ENCODE data around the gene ZNF726.
"Not testable (repeated sequence)": the region's sequence is repeated elsewhere in the genome, so short reads cannot be mapped to it uniquely, and the experiment has no call there.

ZNF726 gene

GRCh38 chr19:23937031-23937430 lies 22.3 kb downstream of the ZNF726 start:
- FAIRE-seq; DNase-seq (ENCODE audit: insufficient read length, low spot score): not testable (repeated sequence)

- FAIRE-seq = no peak
- DNase-seq (ENCODE audit: insufficient read length, low spot score) = no peak
Measured at GRCh38 chr19:23943411-23943810, 28.7 kb downstream of the ZNF726 start.

GRCh38 chr19:23946569-23946968 lies 31.9 kb downstream of the ZNF726 start:
- DNase-seq (ENCODE audit: insufficient read length, low spot score) = no peak
- no peak for FAIRE-seq

- no peak for FAIRE-seq
- DNase-seq (ENCODE audit: insufficient read length, low spot score) = no peak
Measured at GRCh38 chr19:23949611-23950010, 34.9 kb downstream of the ZNF726 start.

GRCh38 chr19:23956051-23956450 lies 41.4 kb downstream of the ZNF726 start:
- FAIRE-seq (no peak), DNase-seq (ENCODE audit: insufficient read length, low spot score) (no peak)

DNA sequence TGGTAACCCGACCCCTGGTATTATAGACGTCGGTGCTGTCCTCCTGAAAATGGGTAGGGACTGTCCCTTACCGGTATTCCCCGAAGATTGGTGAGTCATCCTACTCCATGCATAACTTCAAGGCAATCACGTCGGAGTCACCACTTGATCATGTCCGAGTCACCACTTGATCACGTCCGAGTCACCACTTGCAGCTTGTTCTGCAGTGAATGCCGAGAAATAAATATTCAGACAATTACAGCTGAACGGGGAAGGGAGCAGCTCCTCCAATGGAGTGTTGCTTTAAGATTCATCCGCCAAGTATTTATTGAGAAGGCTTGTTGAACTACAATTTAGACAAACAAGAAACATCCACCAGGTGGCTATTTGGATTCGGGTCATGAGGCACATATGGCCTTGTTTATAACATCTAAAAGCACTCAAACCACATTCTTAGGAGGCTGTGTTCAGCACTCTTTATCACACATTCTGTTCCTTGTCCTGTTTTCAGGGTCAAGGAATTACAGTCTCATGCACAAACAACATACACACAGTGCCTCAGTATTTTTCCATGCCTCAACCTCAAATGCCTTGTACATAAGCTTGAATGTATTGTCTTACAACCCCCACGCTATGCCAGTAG lies 43.1 kb downstream of the ZNF726 start:
- DNase-seq (ENCODE audit: insufficient read length, low spot score) = no peak
- no peak for FAIRE-seq

DNA sequence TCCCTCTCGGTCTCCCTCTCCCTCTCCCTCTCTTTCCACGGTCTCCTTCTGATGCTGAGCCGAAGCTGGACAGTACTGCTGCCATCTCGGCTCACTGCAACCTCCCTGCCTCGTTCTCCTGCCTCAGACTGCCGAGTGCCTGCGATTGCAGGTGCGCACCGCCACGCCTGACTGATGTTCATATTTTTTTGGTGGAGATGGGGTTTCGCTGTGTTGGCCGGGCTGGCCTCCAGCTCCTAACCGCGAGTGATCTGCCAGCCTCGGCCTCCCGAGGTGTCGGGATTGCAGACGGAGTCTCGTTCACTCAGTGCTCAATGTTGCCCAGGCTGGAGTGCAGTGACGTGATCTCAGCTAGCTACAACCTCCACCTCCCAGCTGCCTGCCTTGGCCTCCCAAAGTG lies 48.7 kb downstream of the ZNF726 start:
- DNase-seq (ENCODE audit: insufficient read length, low spot score); FAIRE-seq: not testable (repeated sequence)

- not testable (repeated sequence) for DNase-seq (ENCODE audit: insufficient read length, low spot score); FAIRE-seq
Measured at GRCh38 chr19:23963881-23964280, 49.2 kb downstream of the ZNF726 start.

- not testable (repeated sequence) for FAIRE-seq
Measured at GRCh38 chr19:23964334-23964733, 49.6 kb downstream of the ZNF726 start.

DNA sequence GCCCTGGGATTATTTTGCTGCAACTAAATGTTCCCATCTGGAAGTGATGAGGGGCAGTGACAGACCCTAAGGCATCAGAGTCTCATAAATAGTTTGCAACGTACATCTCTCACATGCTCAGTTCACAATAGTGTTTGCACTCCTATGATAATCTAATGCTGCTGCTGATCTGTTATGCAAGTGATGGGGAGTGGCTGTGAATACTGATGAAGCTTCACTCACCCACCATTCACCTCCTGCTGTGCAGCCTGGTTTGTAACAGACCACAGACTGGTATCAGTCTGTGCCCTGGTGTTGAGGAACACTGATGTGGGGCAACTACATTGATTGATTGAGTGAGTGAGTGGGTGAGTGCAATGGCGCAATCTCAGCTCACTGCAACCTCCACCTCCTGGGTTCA lies 54.9 kb downstream of the ZNF726 start:
- no peak for FAIRE-seq
- no peak for DNase-seq (ENCODE audit: insufficient read length, low spot score)

More at GRCh38 chr19:23964334-23964733, 49.6 kb downstream of the ZNF726 start:
- DNase-seq (ENCODE audit: insufficient read length, low spot score) = not testable (repeated sequence)

DNA sequence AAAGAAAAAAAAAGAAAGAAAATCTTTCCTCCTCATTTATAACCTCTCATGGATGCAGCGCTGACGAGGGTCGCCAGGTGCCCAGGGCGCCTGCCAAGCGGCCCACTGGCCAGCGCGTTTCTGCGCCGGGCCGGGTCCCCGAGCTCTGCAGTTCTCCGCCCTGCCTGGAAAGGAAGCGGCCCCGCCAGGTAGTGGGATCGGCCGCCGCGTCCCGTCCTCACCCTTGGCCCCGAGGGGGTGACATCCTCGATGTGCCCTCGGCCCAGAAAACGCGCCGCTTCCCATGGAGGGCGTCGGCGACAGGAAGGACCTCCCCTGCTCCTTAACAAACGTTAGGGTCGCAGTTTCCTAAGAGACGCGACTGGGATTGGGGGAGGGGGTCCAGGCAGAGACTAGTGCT lies 56.9 kb downstream of the ZNF726 start:
- no peak for FAIRE-seq
- DNase-seq (ENCODE audit: insufficient read length, low spot score) = no peak

GRCh38 chr19:23972161-23972560 lies 57.5 kb downstream of the ZNF726 start:
- FAIRE-seq (no peak), DNase-seq (ENCODE audit: insufficient read length, low spot score) (no peak)

GRCh38 chr19:23974941-23975340 lies 60.3 kb downstream of the ZNF726 start:
- DNase-seq (ENCODE audit: insufficient read length, low spot score) = no peak
- FAIRE-seq = no peak

DNA sequence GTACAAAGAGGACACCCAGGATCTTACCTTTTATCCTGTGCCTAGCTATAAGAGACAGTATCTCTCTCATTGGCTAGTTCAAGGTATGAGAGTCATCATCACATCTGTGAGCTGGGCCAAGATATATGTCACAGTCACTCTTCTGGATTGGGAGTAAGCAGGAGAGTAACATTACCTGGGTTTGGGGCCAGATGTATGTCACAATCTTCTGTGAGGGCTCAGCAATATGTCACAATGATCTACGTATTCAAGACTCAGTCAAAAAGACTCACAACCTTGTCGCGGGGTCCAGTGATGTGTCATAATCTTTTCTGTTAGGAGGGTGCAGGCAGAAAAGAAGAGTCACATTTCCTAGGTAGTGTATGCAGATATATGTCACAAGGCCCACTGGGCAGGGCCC lies 61.9 kb downstream of the ZNF726 start:
- not testable (repeated sequence) for FAIRE-seq

GRCh38 chr19:23977256-23977655 lies 62.6 kb downstream of the ZNF726 start:
- FAIRE-seq = not testable (repeated sequence)

More for the DNA sequence above, 61.9 kb downstream of the ZNF726 start:
- not testable (repeated sequence) for DNase-seq (ENCODE audit: insufficient read length, low spot score)

GRCh38 chr19:23978068-23978467 lies 63.4 kb downstream of the ZNF726 start:
- no peak for DNase-seq (ENCODE audit: insufficient read length, low spot score)
- no peak for FAIRE-seq

More at GRCh38 chr19:23977256-23977655, 62.6 kb downstream of the ZNF726 start:
- DNase-seq (ENCODE audit: insufficient read length, low spot score) = not testable (repeated sequence)

DNA sequence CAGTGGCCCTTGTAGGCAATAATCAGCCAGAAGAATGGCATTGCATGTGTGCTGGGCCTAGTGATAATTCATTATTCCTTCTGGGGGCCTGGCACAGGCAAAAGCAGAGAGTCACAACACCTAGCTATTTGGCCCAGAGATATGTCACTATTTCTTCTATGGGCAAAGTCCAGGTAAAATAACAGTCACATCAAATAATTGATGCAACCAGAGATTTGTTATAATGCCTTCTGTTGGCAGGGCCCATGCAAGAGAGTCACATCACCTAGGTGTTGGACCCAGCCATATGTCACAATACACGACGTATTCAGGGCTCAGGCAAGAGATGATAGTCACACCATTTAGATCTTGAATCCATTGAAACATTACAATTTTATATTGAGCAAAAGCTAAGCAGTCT lies 66.1 kb downstream of the ZNF726 start:
- DNase-seq (ENCODE audit: insufficient read length, low spot score) (no peak), FAIRE-seq (no peak)

DNA sequence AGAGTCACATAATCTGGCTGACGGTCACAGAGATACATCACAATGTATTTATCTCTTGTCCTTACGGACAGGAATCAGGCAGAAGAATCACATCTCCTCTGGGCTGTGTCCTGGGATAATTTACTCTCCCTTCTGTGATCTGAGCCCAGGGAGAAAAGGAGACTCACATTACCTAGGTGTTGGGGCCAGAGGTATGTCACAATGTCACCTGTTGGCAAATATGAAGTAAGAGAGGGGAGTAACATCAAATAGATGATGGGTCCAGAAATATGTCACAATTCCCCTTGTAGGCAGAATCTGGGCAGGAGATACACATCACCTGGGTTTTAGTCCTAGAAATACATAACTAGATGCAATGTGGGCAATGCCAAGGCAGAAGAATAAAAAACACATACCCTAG lies 67.2 kb downstream of the ZNF726 start:
- no peak for FAIRE-seq
- no peak for DNase-seq (ENCODE audit: insufficient read length, low spot score)

GRCh38 chr19:23983406-23983805 lies 68.7 kb downstream of the ZNF726 start:
- FAIRE-seq (no peak), DNase-seq (ENCODE audit: insufficient read length, low spot score) (no peak)

Measured in GM19239 (cell line).